B cell (primary cell): ENCODE measurements around the gene KARS1. TPM values are rescaled to one million over a fixed set of nuclear protein-coding genes. Genes with fewer than 3 reads are reported as not detected.

Source experiments
- ATAC-seq: fragments of 200-7000 bp; cut with Tn5 transposase; one replicate; pipeline ENCODE4 v1.10.0; 2021; ENCODE audit warnings: low read depth, mild to moderate bottlenecking, moderate number of reproducible peaks, moderate library complexity
- CTCF ChIA-PET: fragments of 350-600 bp; sonication (Branson Sonifier 250); formaldehyde crosslinking; loops from one replicate; lab custom pipeline; 2021; ENCODE audit warnings: antibody characterized with exemption, inconsistent platforms; lab: Charles Lee
- POLR2A ChIA-PET: fragments of 350-600 bp; sonication (Branson Sonifier 250); formaldehyde crosslinking; loops from one replicate; lab custom pipeline; 2021; ENCODE audit warnings: antibody characterized with exemption; lab: Charles Lee
- DNase-seq: peaks from one replicate; pipeline ENCODE4 v3.0.0; 2013
- H2AFZ ChIP-seq: 2 replicates; pipeline ENCODE4 v1.6.1; 2012; ENCODE audit warnings: mild to moderate bottlenecking, low read depth, low read length; ENCODE audit not compliant: insufficient read depth, poor library complexity, severe bottlenecking
- H3K27ac ChIP-seq, 2 donors: 1 replicate in 1 of 2; 2 replicates in 1 of 2; pipeline ENCODE4 v1.5.1; 2012 to 2013; ENCODE audit warnings: low read length in 2 of 2, mild to moderate bottlenecking in 2 of 2, moderate library complexity in 1 of 2
- H3K27me3 ChIP-seq, 4 experiments: fragments of 200-600 bp in 1 of 4; sonication (generic) in 1 of 4; replicated peaks in 1 of 4; 1 replicate in 2 of 4; 2 replicates in 2 of 4; pipeline versions ENCODE4 v1.6.1 to v1.7.0; 2013 to 2016; ENCODE audit warnings: low read length in 3 of 4, mild to moderate bottlenecking in 2 of 4, mixed read lengths in 1 of 4, moderate library complexity in 1 of 4; ENCODE audit not compliant: insufficient read depth in 4 of 4, control insufficient read depth in 3 of 4; ENCODE audit errors: control extremely low read depth in 1 of 4
- H3K36me3 ChIP-seq, 2 experiments: replicated peaks in 1 of 2; 1 replicate in 1 of 2; 2 replicates in 1 of 2; pipeline versions ENCODE4 v1.6.1 to v1.7.1; 2013; ENCODE audit warnings: low read length in 1 of 2; ENCODE audit not compliant: insufficient read depth in 2 of 2, control insufficient read depth in 1 of 2; ENCODE audit errors: control extremely low read depth in 1 of 2, extremely low read depth in 1 of 2
- H3K4me1 ChIP-seq, 2 donors: fragments of 200-600 bp in 1 of 2; sonication (generic) in 1 of 2; 1 replicate in 1 of 2; 2 replicates in 1 of 2; pipeline versions ENCODE4 v1.5.1 to v1.6.1; 2013 to 2017; ENCODE audit warnings: low read length in 2 of 2; ENCODE audit not compliant: control insufficient read depth in 2 of 2, insufficient read depth in 2 of 2
- H3K4me2 ChIP-seq: replicated peaks from 2 replicates; pipeline ENCODE3; 2012; ENCODE audit warnings: mild to moderate bottlenecking, low read depth, low read length; ENCODE audit not compliant: poor library complexity, severe bottlenecking
- H3K4me3 ChIP-seq, 5 experiments: fragments of 200-600 bp in 1 of 5; sonication (generic) in 1 of 5; 1 replicate in 3 of 5; 2 replicates in 2 of 5; pipeline versions ENCODE4 v1.5.1 to v1.7.0; 2011 to 2016; ENCODE audit warnings: low read length in 4 of 5, mild to moderate bottlenecking in 4 of 5, low read depth in 2 of 5, control low read depth in 1 of 5, moderate library complexity in 1 of 5; ENCODE audit not compliant: insufficient read depth in 1 of 5; ENCODE audit errors: control extremely low read depth in 1 of 5, extremely low read depth in 1 of 5
- H3K79me2 ChIP-seq: fragments of 200-600 bp; sonication (generic); one replicate; pipeline ENCODE4 v1.6.0; 2016; ENCODE audit warnings: low read length; ENCODE audit not compliant: control insufficient read depth, insufficient read depth
- H3K9ac ChIP-seq: fragments of 200-600 bp; sonication (generic); 2 replicates; pipeline ENCODE4 v1.6.1; 2017; ENCODE audit warnings: mild to moderate bottlenecking, low read length, moderate library complexity
- H3K9me3 ChIP-seq, 3 donors: one replicate each; pipeline versions ENCODE4 v1.6.1 to v1.7.1; 2013; ENCODE audit warnings: low read length in 2 of 3; ENCODE audit not compliant: control insufficient read depth in 2 of 3, insufficient read depth in 1 of 3; ENCODE audit errors: control extremely low read depth in 1 of 3
- H4K20me1 ChIP-seq: 2 replicates; pipeline ENCODE4 v1.6.0; 2012; ENCODE audit warnings: mild to moderate bottlenecking, low read length; ENCODE audit not compliant: insufficient read depth, control insufficient read depth, poor library complexity, severe bottlenecking
- H3K27ac Mint-ChIP-seq: one replicate; pipeline ENCODE4 v1.8.0; 2021; ENCODE audit warnings: mixed read lengths
- H3K27me3 Mint-ChIP-seq: one replicate; pipeline ENCODE4 v1.8.0; 2021; ENCODE audit warnings: mixed read lengths
- H3K4me1 Mint-ChIP-seq: one replicate; pipeline ENCODE4 v1.8.0; 2021; ENCODE audit warnings: mixed read lengths
- H3K4me3 Mint-ChIP-seq: one replicate; pipeline ENCODE4 v1.8.0; 2021; ENCODE audit warnings: mixed read lengths
- H3K9me3 Mint-ChIP-seq: one replicate; pipeline ENCODE4 v1.8.0; 2022; ENCODE audit warnings: mixed read lengths; ENCODE audit not compliant: insufficient read depth
- EZH2 ChIP-seq: IDR thresholded peaks from 2 replicates; pipeline ENCODE4 v1.6.1; 2012; ENCODE audit warnings: borderline replicate concordance, low read depth, mild to moderate bottlenecking, moderate library complexity, low read length; ENCODE audit not compliant: insufficient read depth, poor library complexity, severe bottlenecking
- WGBS: methylation state at CpG from one replicate; pipeline ENCODE4 v1.1.5; 2013; ENCODE audit warnings: missing lambda C conversion rate; ENCODE audit not compliant: insufficient coverage; 5-methylcytosine and 5-hydroxymethylcytosine counted together
- intact Hi-C: fragments of 100-400 bp; cut with micrococcal nuclease; formaldehyde crosslinking; loops from one replicate; pipeline ENCODE4 v1.10.0; 2022
- polyA plus RNA-seq: library from polyadenylated mRNA; depleted of rRNA; stranded (reverse); fragments of >200 nt; gene quantifications from 2 replicates; pipeline ENCODE4 v1.2.3, GENCODE V29; 2012
- total RNA-seq, 2 donors: library from RNA; stranded (reverse); fragments of 120-200 nt in 1 of 2; gene quantifications; 1 replicate in 1 of 2; 2 replicates in 1 of 2; pipeline versions ENCODE4 v1.2.3 to v1.2.4, GENCODE V29; 2013 to 2022
- TF ChIP-seq, protein P1 (sequence below): fragments of 200-600 bp; IDR thresholded peaks from one replicate; pipeline ENCODE4 v1.8.0; 2022; ENCODE audit warnings: antibody characterized with exemption, mild to moderate bottlenecking

KARS1 gene
- total and polyA plus RNA-seq, 2 donors (not counting 1 experiment from before 2014, with no cell fraction given), result 70.7 to 114 TPM

DNA sequence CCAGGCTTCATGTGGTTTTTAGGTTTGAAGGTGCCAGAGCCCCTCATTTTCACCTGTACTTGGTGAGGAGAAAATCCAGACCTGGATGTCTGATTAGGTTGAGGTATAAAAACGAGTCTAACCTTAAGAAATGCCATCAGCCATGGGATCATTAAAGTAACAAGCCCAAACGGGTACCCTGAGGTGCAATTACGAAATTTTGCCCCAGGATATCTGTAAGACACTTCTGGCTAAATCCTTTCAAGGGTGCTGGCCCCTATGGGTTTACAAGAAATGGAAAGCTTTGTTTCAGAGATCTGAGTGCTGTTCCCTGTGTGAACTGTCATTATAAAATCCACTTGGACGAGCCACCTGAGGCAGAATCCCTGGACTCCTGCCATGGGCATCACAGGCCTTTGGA, 44.2 kb downstream of the KARS1 start:
- no peaks in the 10 kb centered on the region for H4K20me1 ChIP-seq
- no peak for ATAC-seq
- intact Hi-C loops, result no loop called here
- POLR2A ChIA-PET, result interaction anchor here (0.7 kb wide), 1 partner anchor 116 kb away, joined by 3 read pairs; no protein-coding TSS in a partner anchor
- H3K4me2 ChIP-seq, result no peak overlapping the region
- CTCF ChIA-PET, result no interaction called here
- no peak overlapping the region for H3K4me3 Mint-ChIP-seq
- H2AFZ ChIP-seq, result no peak overlapping the region
- no peaks in the 10 kb centered on the region for H3K27me3 Mint-ChIP-seq
- H3K36me3 ChIP-seq, result peaks cover 0 to 72% of the 10 kb centered on the region in 2 experiments
- no peak overlapping the region for H3K9ac ChIP-seq
- no peak for TF ChIP-seq EZH2
- TF ChIP-seq, protein P1, sequence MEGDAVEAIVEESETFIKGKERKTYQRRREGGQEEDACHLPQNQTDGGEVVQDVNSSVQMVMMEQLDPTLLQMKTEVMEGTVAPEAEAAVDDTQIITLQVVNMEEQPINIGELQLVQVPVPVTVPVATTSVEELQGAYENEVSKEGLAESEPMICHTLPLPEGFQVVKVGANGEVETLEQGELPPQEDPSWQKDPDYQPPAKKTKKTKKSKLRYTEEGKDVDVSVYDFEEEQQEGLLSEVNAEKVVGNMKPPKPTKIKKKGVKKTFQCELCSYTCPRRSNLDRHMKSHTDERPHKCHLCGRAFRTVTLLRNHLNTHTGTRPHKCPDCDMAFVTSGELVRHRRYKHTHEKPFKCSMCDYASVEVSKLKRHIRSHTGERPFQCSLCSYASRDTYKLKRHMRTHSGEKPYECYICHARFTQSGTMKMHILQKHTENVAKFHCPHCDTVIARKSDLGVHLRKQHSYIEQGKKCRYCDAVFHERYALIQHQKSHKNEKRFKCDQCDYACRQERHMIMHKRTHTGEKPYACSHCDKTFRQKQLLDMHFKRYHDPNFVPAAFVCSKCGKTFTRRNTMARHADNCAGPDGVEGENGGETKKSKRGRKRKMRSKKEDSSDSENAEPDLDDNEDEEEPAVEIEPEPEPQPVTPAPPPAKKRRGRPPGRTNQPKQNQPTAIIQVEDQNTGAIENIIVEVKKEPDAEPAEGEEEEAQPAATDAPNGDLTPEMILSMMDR, result no peak
- H3K9me3 Mint-ChIP-seq, result peaks cover 3% of the 10 kb centered on the region
- no peak overlapping the region for H3K27ac Mint-ChIP-seq
- H3K4me1 Mint-ChIP-seq, result no peaks in the 10 kb centered on the region
- no peak overlapping the region for H3K4me3 ChIP-seq
- H3K9me3 ChIP-seq, result peaks cover 0 to 4% (median 4%) of the 10 kb centered on the region in 3 donors
- H3K79me2 ChIP-seq, result no peaks in the 10 kb centered on the region
- no peaks in the 10 kb centered on the region for H3K27me3 ChIP-seq
- no peak overlapping the region for H3K27ac ChIP-seq
- WGBS, result 100% methylated on average over 4 of the region's 4 CpGs
- DNase-seq, result no peak
- no peaks in the 10 kb centered on the region for H3K4me1 ChIP-seq

DNA sequence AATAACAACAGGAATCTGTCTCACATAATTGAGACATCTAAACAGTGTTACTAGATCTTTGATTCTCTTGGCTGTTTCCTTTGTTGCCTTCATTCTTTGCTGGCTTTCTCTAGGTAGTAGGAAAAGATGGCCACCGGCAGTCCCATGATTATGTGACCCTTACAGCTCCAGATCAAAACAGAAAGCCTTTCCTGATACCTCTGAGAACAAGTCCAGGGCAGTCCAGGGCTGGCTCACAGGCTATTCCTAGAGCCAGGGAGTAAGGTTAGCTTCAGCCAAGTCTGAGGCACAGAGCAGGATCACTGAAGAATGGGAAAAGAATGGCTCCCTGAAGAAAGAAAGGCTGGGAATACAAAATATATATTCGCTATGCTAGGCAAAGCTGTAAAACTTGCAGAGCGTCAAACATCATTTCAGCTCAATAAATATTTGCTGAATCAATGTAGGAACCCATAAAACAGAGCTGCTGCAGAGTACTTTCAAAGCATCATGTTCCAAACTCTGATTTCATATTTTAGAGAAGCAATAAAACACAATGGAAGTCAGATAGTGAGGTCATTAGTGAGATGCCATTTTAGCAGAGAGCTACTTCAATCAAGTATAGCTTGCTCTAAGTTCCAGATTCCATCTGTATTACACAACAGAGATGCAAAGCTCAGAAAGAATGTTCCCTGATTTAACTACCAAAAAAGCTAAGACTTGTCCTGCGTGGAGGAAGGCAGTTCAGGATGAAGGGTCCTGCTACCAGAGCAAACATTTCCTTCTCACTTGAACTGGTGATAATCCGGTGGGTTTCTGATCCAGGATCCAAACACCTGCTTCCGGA, 47.8 kb downstream of the KARS1 start:
- intact Hi-C loops, result no loop called here
- POLR2A ChIA-PET, result no interaction called here
- H3K27ac Mint-ChIP-seq, result no peak overlapping the region

More for the DNA sequence above, 47.8 kb downstream of the KARS1 start:
- no peaks in the 10 kb centered on the region for H3K27me3 Mint-ChIP-seq
- Histone ChIP-seq H4K20me1 (no peaks in the 10 kb centered on the region), H3K9ac (no peak overlapping the region), H3K4me1 (no peaks in the 10 kb centered on the region), H3K79me2 (no peaks in the 10 kb centered on the region), H3K27ac (no peak overlapping the region), H3K4me3 (no peak overlapping the region), H3K4me2 (no peak overlapping the region), H3K36me3 (peaks cover 0 to 47% of the 10 kb centered on the region in 2 experiments), H2AFZ (no peak overlapping the region), H3K9me3 (peaks cover 0 to 4% (median 4%) of the 10 kb centered on the region in 3 donors), H3K27me3 (no peaks in the 10 kb centered on the region)
- no peak for TF ChIP-seq EZH2
- TF ChIP-seq, protein P1, result no peak
- CTCF ChIA-PET, result interaction anchor here (0.6 kb wide), 1 partner anchor 104 kb away, joined by 4 read pairs; no protein-coding TSS in a partner anchor
- peaks cover 3% of the 10 kb centered on the region for H3K9me3 Mint-ChIP-seq
- DNase-seq (no peak), ATAC-seq (no peak)
- no peak overlapping the region for H3K4me3 Mint-ChIP-seq
- no peaks in the 10 kb centered on the region for H3K4me1 Mint-ChIP-seq
- 97% methylated on average over 5 of the region's 6 CpGs for WGBS
